Peyer's patch (tissue), 4 donors: ENCODE measurements around the gene MFAP5.

ENCODE experiments used
- POLR2A ChIP-seq, 2 donors: fragments of 450-650 bp; IDR thresholded peaks; one replicate each; pipeline ENCODE4 v1.5.1; 2017; ENCODE audit warnings: antibody characterized with exemption in 2 of 2, mild to moderate bottlenecking in 2 of 2, moderate library complexity in 2 of 2
- TF ChIP-seq, protein P1 (sequence below), 6 experiments: fragments of 450-650 bp in 4 of 6; fragments of 200-600 bp in 2 of 6; sonication (generic) in 1 of 6; IDR thresholded peaks; one replicate each; pipeline ENCODE4 v1.5.1; 2017 to 2019; ENCODE audit warnings: antibody characterized with exemption in 6 of 6, mild to moderate bottlenecking in 3 of 6, moderate library complexity in 1 of 6

DNA sequence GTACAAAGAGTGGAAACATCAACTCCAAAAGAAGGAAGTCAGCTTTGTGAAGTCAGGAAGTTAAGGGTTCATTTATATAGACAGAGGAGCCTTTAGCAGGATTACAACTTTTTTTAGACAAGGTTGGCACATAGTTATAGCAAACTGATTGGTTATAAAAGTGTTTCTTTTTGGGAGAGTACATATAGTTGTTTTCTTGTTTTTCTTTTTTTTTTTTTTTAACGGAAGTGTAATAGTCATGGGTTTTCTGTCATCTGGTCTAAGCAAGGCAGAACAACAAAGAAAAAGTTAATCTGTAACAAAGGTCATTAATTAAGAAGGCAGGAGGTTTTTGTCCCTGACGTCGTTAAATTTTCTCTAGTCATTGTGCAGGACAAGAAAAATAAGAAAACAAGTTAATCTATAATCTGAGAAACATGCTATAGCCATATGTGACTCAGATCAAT is 13.0 kb upstream of the MFAP5 start:
- TF ChIP-seq POLR2A (IDR thresholded peaks at IDR 0.05), result no peak
- TF ChIP-seq, protein P1, sequence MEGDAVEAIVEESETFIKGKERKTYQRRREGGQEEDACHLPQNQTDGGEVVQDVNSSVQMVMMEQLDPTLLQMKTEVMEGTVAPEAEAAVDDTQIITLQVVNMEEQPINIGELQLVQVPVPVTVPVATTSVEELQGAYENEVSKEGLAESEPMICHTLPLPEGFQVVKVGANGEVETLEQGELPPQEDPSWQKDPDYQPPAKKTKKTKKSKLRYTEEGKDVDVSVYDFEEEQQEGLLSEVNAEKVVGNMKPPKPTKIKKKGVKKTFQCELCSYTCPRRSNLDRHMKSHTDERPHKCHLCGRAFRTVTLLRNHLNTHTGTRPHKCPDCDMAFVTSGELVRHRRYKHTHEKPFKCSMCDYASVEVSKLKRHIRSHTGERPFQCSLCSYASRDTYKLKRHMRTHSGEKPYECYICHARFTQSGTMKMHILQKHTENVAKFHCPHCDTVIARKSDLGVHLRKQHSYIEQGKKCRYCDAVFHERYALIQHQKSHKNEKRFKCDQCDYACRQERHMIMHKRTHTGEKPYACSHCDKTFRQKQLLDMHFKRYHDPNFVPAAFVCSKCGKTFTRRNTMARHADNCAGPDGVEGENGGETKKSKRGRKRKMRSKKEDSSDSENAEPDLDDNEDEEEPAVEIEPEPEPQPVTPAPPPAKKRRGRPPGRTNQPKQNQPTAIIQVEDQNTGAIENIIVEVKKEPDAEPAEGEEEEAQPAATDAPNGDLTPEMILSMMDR (IDR thresholded peaks at IDR 0.05), result no peak
